Myometrial cell (primary cell): Measurements from ENCODE around the gene RAB14. TPM values are rescaled to one million over a fixed set of nuclear protein-coding genes. Genes with fewer than 3 reads are reported as not detected.

Experiments used
- total RNA-seq: library from RNA; depleted of rRNA; stranded (reverse); fragments of >200 nt; gene quantifications from 2 replicates; pipeline ENCODE4 v1.2.3, GENCODE V29; 2015

Gene RAB14
- 17.0 and 21.4 TPM in 2 replicates for total RNA-seq

DNA sequence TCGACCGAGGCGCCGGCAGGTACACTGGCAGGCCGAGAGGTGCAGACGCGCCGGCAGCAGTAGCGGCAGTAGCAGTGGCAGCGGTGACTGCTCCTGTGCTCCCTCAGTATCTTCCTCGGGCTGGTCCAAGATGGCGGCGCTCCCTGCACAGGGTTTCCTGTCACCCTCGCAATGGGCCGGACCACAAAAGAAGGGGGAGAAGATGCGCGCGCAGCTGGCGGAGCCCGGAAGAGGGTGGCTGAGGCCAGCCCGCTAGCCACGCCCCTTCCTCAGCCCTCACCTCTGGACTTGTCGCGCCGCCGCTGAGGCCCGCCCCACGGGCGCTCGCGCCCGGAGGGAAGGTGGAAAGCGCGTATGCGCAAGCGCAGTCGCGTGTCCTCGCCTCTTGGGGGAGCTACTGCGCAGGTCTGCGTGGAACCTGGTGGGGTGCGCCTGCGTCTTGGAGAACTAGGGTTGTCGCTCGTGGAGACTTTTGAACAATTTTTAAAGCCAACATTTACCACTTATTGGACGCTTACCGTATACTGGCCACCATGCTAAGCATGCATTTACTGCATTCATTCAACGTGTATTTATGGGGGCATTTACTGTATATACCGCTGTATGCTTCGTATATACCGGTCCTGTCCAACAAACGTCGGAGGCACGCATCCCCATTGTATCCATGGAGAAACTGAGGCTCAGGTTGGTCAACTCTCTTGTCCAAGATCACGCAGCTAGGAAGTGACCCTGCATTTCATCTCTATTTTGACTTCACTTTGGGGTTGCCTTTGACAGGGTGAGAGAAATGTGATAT, at the start of gene RAB14:
TSS of gene RAB14 (minus strand) at position 132 of the 796 bp plus-strand sequence. CDS start 8,457 bp downstream, outside the sequence.

Other genes with a start within 250 kb of the RAB14 start
- 2.6 and 3.0 TPM in 2 replicates for gene C5, start 151.6 kb downstream of the RAB14 start, total RNA-seq
- gene CNTRL, start 126.9 kb downstream of the RAB14 start, total RNA-seq, result 7.8 and 8.9 TPM in 2 replicates
- 354 and 385 TPM in 2 replicates for gene GSN, start 66.3 kb upstream of the RAB14 start, total RNA-seq
- gene STOM, start 168.4 kb upstream of the RAB14 start, total RNA-seq, result 97.4 and 117 TPM in 2 replicates